ENCODE data around the gene TTC22.

The TTC22 gene

GRCh38 chr1:54792686-54793282, 8.3 kb downstream of the TTC22 start:
- Histone ChIP-seq H2AFZ (ENCODE audit: low read length) (no peak overlapping the region), H3K9me2 (replicated peaks; ENCODE audit: low read depth, low read length) (no peaks in the 10 kb centered on the region), H3K9me3 (ENCODE audit: insufficient read depth, low read depth, low read length) (no peaks in the 10 kb centered on the region), H3K36me3 (ENCODE audit: insufficient read depth, low read length) (no peaks in the 10 kb centered on the region), H4K20me1 (ENCODE audit: insufficient read depth, low read length, poor library complexity, severe bottlenecking) (no peaks in the 10 kb centered on the region), H3K4me3 (ENCODE audit: low read length, poor library complexity, severe bottlenecking) (no peak overlapping the region), H3K4me1 (ENCODE audit: insufficient read depth, low read length, poor library complexity, severe bottlenecking) (no peaks in the 10 kb centered on the region), H3K27me3 (ENCODE audit: insufficient read depth, low read length, poor library complexity, severe bottlenecking) (no peaks in the 10 kb centered on the region), H3K79me2 (ENCODE audit: insufficient read depth, low read length) (no peaks in the 10 kb centered on the region), H3K9ac (ENCODE audit: low read depth, low read length, poor library complexity, severe bottlenecking) (no peak overlapping the region), H3F3A (ENCODE audit: low read depth) (no peaks in the 10 kb centered on the region), H3K4me2 (ENCODE audit: low read depth, low read length, poor library complexity, severe bottlenecking) (no peak overlapping the region)
- TF ChIP-seq EZH2phosphoT487 (IDR thresholded peaks at IDR 0.05; ENCODE audit: borderline replicate concordance) (no peak), CTCF (conservative IDR thresholded peaks at IDR 0.05; ENCODE audit: low read length) (no peak)

GRCh38 chr1:54791880-54792522, 9.1 kb downstream of the TTC22 start:
- H3K9me3 ChIP-seq (ENCODE audit: insufficient read depth, low read depth, low read length), result no peaks in the 10 kb centered on the region
- H3K27me3 ChIP-seq (ENCODE audit: insufficient read depth, low read length, poor library complexity, severe bottlenecking), result no peaks in the 10 kb centered on the region
- no peaks in the 10 kb centered on the region for H3K79me2 ChIP-seq (ENCODE audit: insufficient read depth, low read length)
- no peaks in the 10 kb centered on the region for H4K20me1 ChIP-seq (ENCODE audit: insufficient read depth, low read length, poor library complexity, severe bottlenecking)
- H2AFZ ChIP-seq (ENCODE audit: low read length), result no peak overlapping the region
- no peak overlapping the region for H3K9ac ChIP-seq (ENCODE audit: low read depth, low read length, poor library complexity, severe bottlenecking)
- H3K9me2 ChIP-seq (replicated peaks; ENCODE audit: low read depth, low read length), result no peaks in the 10 kb centered on the region
- no peaks in the 10 kb centered on the region for H3K36me3 ChIP-seq (ENCODE audit: insufficient read depth, low read length)
- H3K4me1 ChIP-seq (ENCODE audit: insufficient read depth, low read length, poor library complexity, severe bottlenecking), result no peaks in the 10 kb centered on the region
- H3K4me2 ChIP-seq (ENCODE audit: low read depth, low read length, poor library complexity, severe bottlenecking), result no peak overlapping the region
- TF ChIP-seq EZH2phosphoT487 (IDR thresholded peaks at IDR 0.05; ENCODE audit: borderline replicate concordance), result no peak
- peak; percentile 72 for TF ChIP-seq CTCF (conservative IDR thresholded peaks at IDR 0.05; ENCODE audit: low read length)
- H3K4me3 ChIP-seq (ENCODE audit: low read length, poor library complexity, severe bottlenecking), result no peak overlapping the region
- H3F3A ChIP-seq (ENCODE audit: low read depth), result no peaks in the 10 kb centered on the region

- no peak overlapping the region for H2AFZ ChIP-seq (ENCODE audit: low read length)
- H3K4me1 ChIP-seq (ENCODE audit: insufficient read depth, low read length, poor library complexity, severe bottlenecking), result no peaks in the 10 kb centered on the region
- H3K27me3 ChIP-seq (ENCODE audit: insufficient read depth, low read length, poor library complexity, severe bottlenecking), result no peaks in the 10 kb centered on the region
- TF ChIP-seq CTCF (conservative IDR thresholded peaks at IDR 0.05; ENCODE audit: low read length), result no peak
- no peak for TF ChIP-seq EZH2phosphoT487 (IDR thresholded peaks at IDR 0.05; ENCODE audit: borderline replicate concordance)
- H3K79me2 ChIP-seq (ENCODE audit: insufficient read depth, low read length), result no peaks in the 10 kb centered on the region
- H3F3A ChIP-seq (ENCODE audit: low read depth), result no peaks in the 10 kb centered on the region
- no peak overlapping the region for H3K9ac ChIP-seq (ENCODE audit: low read depth, low read length, poor library complexity, severe bottlenecking)
- no peaks in the 10 kb centered on the region for H3K36me3 ChIP-seq (ENCODE audit: insufficient read depth, low read length)
- H3K9me3 ChIP-seq (ENCODE audit: insufficient read depth, low read depth, low read length), result no peaks in the 10 kb centered on the region
- no peak overlapping the region for H3K4me2 ChIP-seq (ENCODE audit: low read depth, low read length, poor library complexity, severe bottlenecking)
- H4K20me1 ChIP-seq (ENCODE audit: insufficient read depth, low read length, poor library complexity, severe bottlenecking), result no peaks in the 10 kb centered on the region
- H3K4me3 ChIP-seq (ENCODE audit: low read length, poor library complexity, severe bottlenecking), result no peak overlapping the region
- H3K9me2 ChIP-seq (replicated peaks; ENCODE audit: low read depth, low read length), result no peaks in the 10 kb centered on the region
Measured at GRCh38 chr1:54788459-54788858, 12.7 kb downstream of the TTC22 start.
